Breast epithelium (tissue), 4 donors: ENCODE data around the gene PSAP. TPM values are rescaled to one million over a fixed set of nuclear protein-coding genes. Genes with fewer than 3 reads are reported as not detected.

ENCODE experiments used
- DNase-seq, 2 donors: peaks; one replicate each; pipeline ENCODE4 v3.0.0-alpha.2; 2019; ENCODE audit warnings: low spot score in 2 of 2
- H3K27ac ChIP-seq, 2 donors: fragments of 200-600 bp; sonication (generic) in 1 of 2; one replicate each; pipeline ENCODE4 v1.5.1; 2016 to 2019; ENCODE audit warnings: mild to moderate bottlenecking in 1 of 2
- H3K27me3 ChIP-seq, 2 donors: fragments of 200-600 bp; sonication (generic) in 1 of 2; one replicate each; pipeline versions ENCODE4 v1.5.1 to v1.6.0; 2017 to 2019; ENCODE audit warnings: control low read depth in 1 of 2, mild to moderate bottlenecking in 1 of 2
- H3K36me3 ChIP-seq: fragments of 200-600 bp; one replicate; pipeline ENCODE4 v1.5.1; 2019
- H3K4me1 ChIP-seq, 2 donors: fragments of 200-600 bp; sonication (generic); one replicate each; pipeline ENCODE4 v1.5.1; 2016 to 2019; ENCODE audit warnings: control low read depth in 1 of 2
- H3K4me3 ChIP-seq, 3 donors: fragments of 200-600 bp; sonication (generic); 1 replicate in 2 of 3; 2 replicates in 1 of 3; pipeline ENCODE4 v1.5.1; 2016 to 2019; ENCODE audit warnings: mild to moderate bottlenecking in 3 of 3, moderate library complexity in 2 of 3
- H3K9me3 ChIP-seq, 2 donors: fragments of 200-600 bp; sonication (generic) in 1 of 2; one replicate each; pipeline ENCODE4 v1.5.1; 2016 to 2019; ENCODE audit warnings: control low read depth in 1 of 2
- CTCF ChIP-seq, 3 donors: fragments of 450-650 bp; IDR thresholded peaks; one replicate each; pipeline ENCODE4 v1.5.1; 2016 to 2017; ENCODE audit warnings: antibody characterized with exemption in 3 of 3, mild to moderate bottlenecking in 3 of 3, moderate library complexity in 3 of 3
- POLR2A ChIP-seq: fragments of 450-650 bp; IDR thresholded peaks from one replicate; pipeline ENCODE4 v1.6.1; 2016; ENCODE audit warnings: antibody characterized with exemption, mild to moderate bottlenecking, moderate library complexity
- POLR2AphosphoS5 ChIP-seq, 3 donors: sonication (generic); formaldehyde crosslinking; IDR thresholded peaks; one replicate each; pipeline ENCODE4 v1.6.1; 2017; ENCODE audit warnings: antibody characterized with exemption in 3 of 3
- intact Hi-C: fragments of 100-400 bp; cut with DNase I; formaldehyde crosslinking; loops from one replicate; pipeline ENCODE4 v1.15.1; 2023; ENCODE audit warnings: low total_unique reads
- total RNA-seq, 3 donors: library from RNA; depleted of rRNA; stranded (reverse); fragments of >200 nt; gene quantifications; one replicate each; pipeline ENCODE4 v1.1.0, GENCODE V29; 2016

Gene PSAP
- total RNA-seq, 3 donors from 2014 or later: 623 to 1,873 (median 945) TPM

DNA sequence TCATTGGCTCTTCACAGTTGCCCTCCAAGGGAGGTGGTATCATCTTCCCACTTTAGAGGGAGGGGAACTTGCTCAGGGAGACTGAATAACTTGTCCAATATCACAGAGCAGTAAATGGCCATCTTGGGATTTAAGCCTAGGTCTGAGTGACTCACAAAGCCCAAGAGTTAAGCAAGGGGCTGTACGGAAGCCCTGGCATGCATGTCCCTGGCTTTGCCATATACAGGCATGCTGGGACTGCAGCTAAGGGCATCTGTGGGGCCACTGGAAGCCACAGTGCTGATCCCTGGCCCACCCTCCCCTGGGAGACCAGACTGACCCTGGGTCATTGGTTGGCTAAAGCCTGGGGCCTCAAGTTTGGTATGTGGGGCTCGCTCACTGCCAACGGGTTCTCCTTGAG, 80.8 kb downstream of the PSAP start:
- Histone ChIP-seq H3K27ac (peak overlapping the region; percentile 82 to 94), H3K36me3 (no peaks in the 10 kb centered on the region), H3K4me3 (peak overlapping the region; percentile 59 to 86 (median 81)), H3K27me3 (no peaks in the 10 kb centered on the region), H3K4me1 (peaks cover 9 to 23% of the 10 kb centered on the region in 2 donors), H3K9me3 (no peaks in the 10 kb centered on the region)
- TF ChIP-seq CTCF (IDR thresholded peaks at IDR 0.05): no peak
- no peak for TF ChIP-seq POLR2AphosphoS5 (IDR thresholded peaks at IDR 0.05)
- TF ChIP-seq POLR2A: no peak
- intact Hi-C loops: no loop called here
- DNase-seq: no peak

DNA sequence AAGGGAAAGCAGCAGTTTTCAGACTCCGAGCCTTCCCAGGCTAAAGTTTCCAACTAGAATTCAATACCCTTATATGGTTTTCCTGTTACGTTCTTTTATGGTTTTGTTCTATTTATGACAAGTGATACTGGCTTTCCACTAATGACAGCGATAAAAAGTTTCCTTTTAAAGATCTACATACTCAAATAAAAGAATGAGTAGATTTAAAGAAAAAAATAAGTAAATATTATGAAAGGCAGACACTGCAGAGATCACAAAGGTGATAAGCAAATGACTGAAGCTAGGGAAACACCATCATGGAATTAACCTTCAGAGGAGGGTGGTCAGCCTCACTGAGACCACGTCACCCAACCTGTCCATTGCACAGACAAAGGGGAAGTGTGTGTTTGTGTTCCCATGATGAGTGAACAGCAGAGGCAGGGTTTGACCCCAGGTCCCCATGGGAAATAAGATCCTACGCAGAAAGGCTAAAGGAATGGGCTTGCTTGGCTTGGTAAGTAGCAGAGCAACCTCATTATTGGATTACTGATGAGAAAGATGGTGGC, 81.7 kb downstream of the PSAP start:
- Histone ChIP-seq H3K4me3 (peak overlapping the region in 2 of 3 donors; percentile 4 to 47), H3K27ac (peak overlapping the region; percentile 82 to 94)

GRCh38 chr10:71767420-71768035, 83.5 kb downstream of the PSAP start:
- no peaks in the 10 kb centered on the region for H3K36me3 ChIP-seq
- TF ChIP-seq POLR2AphosphoS5 (IDR thresholded peaks at IDR 0.05): peak in 1 of 3 donors; percentile 10
- no peak for TF ChIP-seq POLR2A
- no peak for TF ChIP-seq CTCF (IDR thresholded peaks at IDR 0.05)
- H3K4me3 ChIP-seq: peak overlapping the region in 1 of 3 donors; percentile 45
- H3K4me1 ChIP-seq: peaks cover 7 to 23% of the 10 kb centered on the region in 2 donors
- DNase-seq: no peak
- H3K9me3 ChIP-seq: no peaks in the 10 kb centered on the region
- H3K27ac ChIP-seq: peak overlapping the region; percentile 82 to 94
- H3K27me3 ChIP-seq: no peaks in the 10 kb centered on the region
- intact Hi-C loops: no loop called here

More for the DNA sequence above, 81.7 kb downstream of the PSAP start:
- no peaks in the 10 kb centered on the region for H3K27me3 ChIP-seq
- intact Hi-C loops: no loop called here
- no peak for DNase-seq
- no peaks in the 10 kb centered on the region for H3K36me3 ChIP-seq
- TF ChIP-seq POLR2AphosphoS5 (IDR thresholded peaks at IDR 0.05) (no peak), CTCF (IDR thresholded peaks at IDR 0.05) (no peak), POLR2A (no peak)
- H3K4me1 ChIP-seq: peaks cover 7 to 23% of the 10 kb centered on the region in 2 donors
- no peaks in the 10 kb centered on the region for H3K9me3 ChIP-seq

DNA sequence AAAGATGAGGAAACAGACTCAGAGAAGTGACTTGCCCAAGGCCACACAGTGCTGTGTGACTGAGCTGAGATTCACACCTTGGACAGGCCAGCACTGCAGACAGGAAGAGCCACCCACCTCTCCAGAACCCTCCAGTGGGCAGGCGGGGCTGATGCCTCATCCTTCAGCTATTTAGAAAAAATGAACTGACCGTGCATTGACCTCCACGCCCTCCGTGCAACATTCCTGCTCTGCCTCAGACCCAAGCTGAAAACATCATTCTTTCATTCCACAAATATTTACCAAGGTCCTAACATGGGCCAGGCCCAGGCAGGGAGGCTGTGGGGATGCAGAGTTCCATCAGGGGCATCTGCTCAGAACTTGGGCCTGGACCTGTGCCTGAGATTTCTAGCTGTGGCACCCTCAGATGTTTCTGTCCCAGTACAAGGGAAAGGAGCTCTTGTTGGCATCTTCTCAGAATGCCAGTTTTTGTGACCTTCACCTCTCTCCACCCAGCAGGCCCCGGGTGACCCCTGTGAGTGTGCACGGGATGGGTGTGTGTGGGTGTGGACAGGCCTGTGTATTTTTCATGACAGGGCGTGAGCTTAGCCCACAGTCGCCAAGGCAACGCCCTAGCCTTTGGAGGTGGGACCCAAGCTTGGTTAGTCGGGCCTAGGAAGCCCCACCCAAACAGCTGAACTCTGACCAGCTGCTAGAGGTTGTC, 84.2 kb downstream of the PSAP start:
- TF ChIP-seq POLR2A (no peak), POLR2AphosphoS5 (IDR thresholded peaks at IDR 0.05) (peak in 2 of 3 donors; percentile 63 to 68)
- intact Hi-C loops: no loop called here
- peak in 1 of 2 donors; percentile 84 for DNase-seq
- Histone ChIP-seq H3K27ac (peak overlapping the region; percentile 82 to 94), H3K4me1 (peaks cover 7 to 23% of the 10 kb centered on the region in 2 donors), H3K36me3 (no peaks in the 10 kb centered on the region), H3K27me3 (no peaks in the 10 kb centered on the region), H3K9me3 (no peaks in the 10 kb centered on the region), H3K4me3 (peak overlapping the region in 1 of 3 donors; percentile 45)

Other genes with a start within 250 kb of the PSAP start
- under 1 TPM in 2 of 3 donors, not detected in 1; under 0.01 to 0.29 TPM for gene C10orf105, start 131.5 kb downstream of the PSAP start, total RNA-seq
- gene VSIR, start 77.7 kb downstream of the PSAP start, total RNA-seq: 10 to 100 TPM; 33.4 to 58.7 (median 34.7) TPM
- gene CHST3, start 113.1 kb upstream of the PSAP start, total RNA-seq: 10 to 100 TPM; 20.2 to 34.5 (median 25.6) TPM
- 1 to 10 TPM; 3.9 to 4.5 (median 4.1) TPM for gene SPOCK2, start 237.3 kb upstream of the PSAP start, total RNA-seq